Measurements from ENCODE around the gene FBLN1.

- TF ChIP-seq POLR2A (IDR thresholded peaks at IDR 0.05; ENCODE audit: low read length) (no peak), GATA1 (IDR thresholded peaks at IDR 0.05; ENCODE audit: low read depth, low read length) (no peak)
These were observed 35.1 kb downstream of the FBLN1 start for GRCh38 chr22:45537734-45538181.
